Astrocyte (in vitro differentiated cells and primary cell): ENCODE results near the gene ORAI3.

Source experiments
- EZH2 ChIP-seq: IDR thresholded peaks from 2 replicates; pipeline ENCODE4 v1.6.1; 2012; ENCODE audit warnings: mild to moderate bottlenecking, low read length, inconsistent platforms; ENCODE audit not compliant: insufficient read depth
- TF ChIP-seq, protein P1 (sequence below): IDR thresholded peaks from 2 replicates; pipeline ENCODE4 v1.5.1; 2011; ENCODE audit warnings: low read depth, mild to moderate bottlenecking, inconsistent platforms, low read length, moderate library complexity; ENCODE audit not compliant: insufficient read depth

DNA sequence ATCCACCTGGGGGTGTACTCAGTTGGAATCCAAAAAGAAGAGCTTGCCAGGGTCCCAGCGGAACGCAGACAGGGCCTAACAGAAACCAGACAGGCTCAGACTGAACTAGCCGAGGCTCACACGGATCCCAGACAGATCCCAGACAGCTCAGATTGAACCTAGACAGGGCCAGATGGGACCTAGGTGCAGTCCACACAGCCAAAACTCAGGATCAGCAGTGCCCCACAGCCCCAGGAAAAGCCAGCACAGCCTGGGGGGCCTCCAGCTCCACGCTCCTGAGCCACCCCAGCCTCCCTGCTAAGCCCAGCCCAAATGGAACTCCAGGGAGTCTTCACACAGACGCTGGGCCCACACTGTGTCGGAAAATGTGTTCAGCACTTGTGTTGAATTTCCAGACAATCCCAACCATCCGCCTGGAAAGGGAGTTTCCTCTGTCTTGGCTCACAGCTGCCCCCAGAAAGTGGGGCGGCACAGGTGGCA is 54.0 kb downstream of the ORAI3 start:
- TF ChIP-seq, protein P1, sequence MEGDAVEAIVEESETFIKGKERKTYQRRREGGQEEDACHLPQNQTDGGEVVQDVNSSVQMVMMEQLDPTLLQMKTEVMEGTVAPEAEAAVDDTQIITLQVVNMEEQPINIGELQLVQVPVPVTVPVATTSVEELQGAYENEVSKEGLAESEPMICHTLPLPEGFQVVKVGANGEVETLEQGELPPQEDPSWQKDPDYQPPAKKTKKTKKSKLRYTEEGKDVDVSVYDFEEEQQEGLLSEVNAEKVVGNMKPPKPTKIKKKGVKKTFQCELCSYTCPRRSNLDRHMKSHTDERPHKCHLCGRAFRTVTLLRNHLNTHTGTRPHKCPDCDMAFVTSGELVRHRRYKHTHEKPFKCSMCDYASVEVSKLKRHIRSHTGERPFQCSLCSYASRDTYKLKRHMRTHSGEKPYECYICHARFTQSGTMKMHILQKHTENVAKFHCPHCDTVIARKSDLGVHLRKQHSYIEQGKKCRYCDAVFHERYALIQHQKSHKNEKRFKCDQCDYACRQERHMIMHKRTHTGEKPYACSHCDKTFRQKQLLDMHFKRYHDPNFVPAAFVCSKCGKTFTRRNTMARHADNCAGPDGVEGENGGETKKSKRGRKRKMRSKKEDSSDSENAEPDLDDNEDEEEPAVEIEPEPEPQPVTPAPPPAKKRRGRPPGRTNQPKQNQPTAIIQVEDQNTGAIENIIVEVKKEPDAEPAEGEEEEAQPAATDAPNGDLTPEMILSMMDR: no peak
- no peak for TF ChIP-seq EZH2
